Measurements from ENCODE around the gene FOXO3.

DNA sequence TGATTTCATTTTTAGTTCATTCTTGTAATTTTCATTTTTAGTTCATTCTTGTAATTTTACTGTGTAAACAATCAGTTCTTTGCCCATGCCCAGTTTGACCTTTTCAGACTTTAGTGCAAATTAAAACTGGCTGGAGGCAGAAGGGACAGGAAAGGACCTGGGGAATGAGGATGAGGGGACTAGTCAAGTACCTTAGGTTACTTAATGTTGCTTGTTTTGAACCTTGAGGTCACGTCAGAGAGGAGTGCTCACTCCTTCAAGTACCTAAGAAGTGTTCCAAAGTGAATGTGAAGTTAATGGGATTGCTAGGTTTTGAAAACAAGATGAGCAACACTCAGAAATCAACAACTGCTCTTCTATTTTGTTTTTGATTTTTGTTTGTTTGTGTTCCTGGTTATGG lies 82.5 kb downstream of the FOXO3 start:
- TF ChIP-seq POLR2A (IDR thresholded peaks at IDR 0.05; ENCODE audit: low read length) (no peak), GATA1 (IDR thresholded peaks at IDR 0.05; ENCODE audit: low read depth, low read length) (no peak)

Measured in erythroblast (primary cell).